GM18951 (cell line): ENCODE results near the gene CHAC1.
"Not testable (repeated sequence)": the region's sequence is repeated elsewhere in the genome, so short reads cannot be mapped to it uniquely, and the experiment has no call there.

ENCODE experiments used
- POLR2A ChIP-seq: IDR thresholded peaks from 4 replicates; pipeline ENCODE4 v1.6.1; 2011; ENCODE audit warnings: mild to moderate bottlenecking; ENCODE audit not compliant: insufficient read length, insufficient read depth; ENCODE audit errors: extremely low read depth
- in situ Hi-C: fragments of 300-500 bp; cut with MboI; formaldehyde crosslinking; loops from one replicate; pipeline ENCODE4 v1.12.0; 2022; ENCODE audit warnings: low sequenced_read_pairs, mixed read lengths, inconsistent platforms; ENCODE audit not compliant: unreplicated experiment

Gene CHAC1

DNA sequence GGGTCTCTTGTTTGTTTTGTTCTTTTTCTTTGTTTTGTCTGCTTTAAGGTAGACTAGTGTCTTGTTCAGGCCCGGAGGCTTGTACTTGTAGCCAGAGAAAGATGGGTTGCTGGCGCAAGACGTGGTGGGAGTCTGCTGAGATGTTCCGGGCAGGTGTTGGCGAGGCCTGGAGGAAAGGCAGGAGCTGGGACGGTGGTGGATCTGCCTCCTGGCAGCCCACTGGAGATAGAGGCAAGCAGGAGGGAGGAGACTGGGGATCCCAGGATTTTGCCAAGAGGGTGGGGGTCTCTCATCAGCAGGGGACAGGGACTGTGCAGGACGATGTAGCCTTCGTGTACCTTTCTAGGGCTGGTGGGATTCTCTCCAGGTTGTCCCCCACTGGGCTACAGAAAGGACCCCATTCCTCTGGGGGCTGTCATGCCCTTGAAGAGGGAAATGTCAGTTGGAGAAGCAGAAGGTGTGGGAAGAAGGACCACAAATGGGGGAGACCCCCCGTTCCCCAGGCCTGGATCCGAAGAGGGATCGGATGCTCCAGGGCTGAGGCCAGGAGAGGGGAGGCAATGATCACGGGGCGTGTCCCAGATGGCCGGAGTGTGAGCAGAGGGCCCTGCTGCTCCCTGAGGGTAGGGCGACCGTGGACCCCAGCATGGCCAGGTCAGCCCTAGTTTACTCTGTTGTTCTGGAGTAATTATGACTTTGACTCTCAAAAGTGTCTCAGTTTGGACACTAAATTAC is 7.0 kb downstream of the CHAC1 start:
- in situ Hi-C loops = no loop called here
- TF ChIP-seq POLR2A = no peak

DNA sequence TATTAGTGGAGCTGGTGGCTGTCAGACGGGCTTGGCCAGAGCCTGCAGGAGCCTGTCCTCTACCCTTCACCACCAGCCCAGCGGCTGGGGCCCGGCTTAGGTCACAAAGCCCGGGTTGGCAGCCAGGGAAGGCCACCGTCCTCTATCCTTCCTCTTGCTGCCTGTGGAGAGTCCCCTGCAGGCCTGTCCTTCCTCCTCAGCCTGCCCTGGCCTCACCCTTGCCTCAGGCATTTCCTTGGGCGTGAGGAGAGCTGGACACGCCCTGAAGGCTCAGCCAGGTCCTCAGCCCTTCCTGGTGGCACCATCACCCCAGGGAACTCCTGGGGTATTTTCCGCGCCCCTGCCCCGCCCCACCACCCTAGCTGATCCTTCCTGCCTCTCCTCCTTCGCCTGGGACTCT is 7.7 kb downstream of the CHAC1 start:
- TF ChIP-seq POLR2A = no peak

DNA sequence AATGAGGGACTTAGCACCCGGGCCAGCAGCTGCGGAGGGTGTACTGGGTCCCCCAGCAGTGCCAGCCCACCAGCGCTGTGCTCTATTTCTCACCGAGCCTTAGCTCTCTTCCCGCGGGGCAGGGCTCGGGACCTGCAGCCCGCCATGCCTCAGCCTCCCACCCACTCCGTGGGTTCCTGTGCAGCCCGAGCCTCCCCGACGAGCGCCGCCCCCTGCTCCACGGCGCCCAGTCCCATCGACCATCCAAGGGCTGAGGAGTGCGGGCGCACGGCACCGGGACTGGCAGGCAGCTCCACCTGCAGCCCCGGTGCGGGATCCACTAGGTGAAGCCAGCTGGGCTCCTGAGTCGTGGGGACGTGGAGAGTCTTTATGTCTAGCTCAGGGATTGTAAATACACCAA is 8.5 kb downstream of the CHAC1 start:
- in situ Hi-C loops = not testable (repeated sequence)

More for the DNA sequence above, 7.7 kb downstream of the CHAC1 start:
- in situ Hi-C loops = no loop called here

DNA sequence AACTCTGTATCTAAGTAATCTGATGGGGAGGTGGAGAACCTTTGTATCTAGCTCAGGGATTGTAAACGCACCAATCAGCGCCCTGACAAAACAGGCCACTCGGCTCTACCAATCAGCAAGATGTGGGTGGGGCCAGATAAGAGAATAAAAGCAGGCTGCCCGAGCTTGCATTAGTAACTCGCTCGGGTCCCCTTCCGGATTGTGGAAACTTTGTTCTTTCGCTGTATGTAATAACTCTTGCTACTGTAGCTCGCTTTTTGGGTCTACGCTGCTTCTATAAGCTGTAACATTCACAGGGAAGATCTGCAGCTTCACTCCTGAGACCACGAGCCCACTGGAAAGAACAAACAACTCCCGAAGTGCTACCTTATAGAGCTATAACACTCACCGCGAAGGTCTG is 9.0 kb downstream of the CHAC1 start:
- in situ Hi-C loops = not testable (repeated sequence)

DNA sequence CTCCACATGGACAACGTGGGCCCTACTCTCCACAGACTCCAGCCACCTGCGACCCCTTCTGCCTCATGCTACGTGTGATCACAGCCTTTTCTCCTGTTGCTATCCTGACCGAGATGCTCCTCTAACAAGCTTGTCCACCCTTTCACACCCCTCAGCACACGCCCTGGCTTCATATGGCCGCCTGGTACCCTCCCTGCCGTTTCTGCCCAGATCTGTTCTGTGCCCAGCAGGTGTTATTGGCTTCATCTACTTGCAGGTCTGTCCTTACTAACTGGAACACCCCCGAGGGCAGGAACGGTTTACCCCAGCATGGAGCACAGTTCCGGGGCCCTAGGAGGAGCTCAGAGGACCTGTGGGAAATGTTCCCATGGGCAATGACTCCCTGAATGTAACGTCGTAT is 9.9 kb downstream of the CHAC1 start:
- TF ChIP-seq POLR2A = no peak
- in situ Hi-C loops = no loop called here

DNA sequence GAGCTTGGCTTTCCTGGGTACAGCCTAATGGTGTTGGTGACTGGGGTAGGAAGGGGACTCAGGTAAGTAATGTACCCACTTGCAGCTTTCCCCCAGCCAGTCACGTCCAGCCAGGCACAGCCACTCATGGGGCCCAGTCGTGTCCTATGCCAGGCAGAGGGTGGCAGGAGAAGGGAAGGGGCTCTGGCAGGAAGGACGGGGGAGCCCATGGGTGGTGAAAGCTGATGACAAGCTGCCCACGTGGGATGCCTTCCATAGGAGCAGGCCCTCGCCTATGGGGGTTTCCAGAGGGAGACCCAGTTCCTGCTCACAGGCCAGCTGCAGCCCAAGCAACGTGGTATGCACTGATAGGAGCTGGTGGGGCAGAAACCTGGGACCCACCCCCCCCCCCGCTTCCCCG is 10.7 kb downstream of the CHAC1 start:
- no peak for TF ChIP-seq POLR2A
- in situ Hi-C loops = no loop called here

DNA sequence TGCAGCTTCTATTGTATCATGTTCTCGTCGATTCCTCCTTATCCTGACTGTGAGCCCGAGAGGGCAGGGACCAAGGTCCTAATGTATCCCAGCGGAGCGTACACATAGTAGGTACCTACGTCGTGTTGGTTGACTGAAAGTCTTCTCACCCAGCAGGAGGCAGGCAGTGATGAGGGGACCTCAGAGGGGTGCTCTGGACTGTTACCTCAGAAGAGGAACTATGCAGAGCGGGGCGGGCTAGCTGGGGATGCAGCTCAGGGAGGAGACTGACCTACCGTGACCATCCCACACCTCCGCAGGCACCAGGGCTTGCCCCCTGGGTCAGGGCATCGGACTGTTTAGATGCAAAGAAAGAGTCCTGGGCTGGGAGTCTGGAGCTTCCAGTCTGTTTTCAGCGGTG is 11.4 kb downstream of the CHAC1 start:
- no peak for TF ChIP-seq POLR2A
- in situ Hi-C loops = no loop called here

DNA sequence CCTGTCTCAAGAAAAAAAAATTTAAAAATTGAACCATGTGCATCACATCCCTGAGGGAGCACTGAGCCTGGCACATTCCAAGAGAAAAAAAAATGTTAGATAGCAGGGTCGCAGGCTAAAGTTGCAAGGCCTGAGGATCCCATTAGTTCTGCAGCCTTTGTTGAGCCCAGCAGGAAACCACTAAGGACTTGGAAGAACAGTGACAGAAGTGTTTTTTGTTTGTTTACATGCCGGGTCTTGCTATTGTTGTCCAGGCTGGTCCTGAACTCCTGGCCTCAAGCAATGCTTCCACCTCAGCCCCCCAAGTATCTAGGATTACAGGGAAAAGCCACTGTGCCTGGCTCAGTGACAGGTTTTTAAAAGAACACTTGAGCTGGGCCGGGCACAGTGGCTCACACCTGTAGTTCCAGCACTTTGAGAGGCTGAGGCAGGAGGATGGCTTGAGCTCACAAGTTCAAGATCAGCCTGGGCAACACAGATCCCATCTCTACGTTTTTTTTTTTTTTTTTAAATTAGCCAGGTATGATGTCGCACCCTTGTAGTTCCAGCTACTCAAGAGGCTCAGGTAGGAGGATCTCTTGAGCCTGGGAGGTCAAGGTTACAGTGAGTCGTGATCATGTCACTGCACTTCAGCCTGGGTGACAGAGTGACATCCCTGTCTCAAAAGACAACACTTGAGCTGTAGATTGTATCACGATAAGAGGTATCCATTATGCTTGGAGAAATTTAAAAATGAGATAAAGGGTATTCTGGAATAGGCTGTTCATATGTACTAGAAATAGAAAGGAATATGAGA is 15.2 kb downstream of the CHAC1 start:
- TF ChIP-seq POLR2A = no peak
- in situ Hi-C loops = no loop called here

DNA sequence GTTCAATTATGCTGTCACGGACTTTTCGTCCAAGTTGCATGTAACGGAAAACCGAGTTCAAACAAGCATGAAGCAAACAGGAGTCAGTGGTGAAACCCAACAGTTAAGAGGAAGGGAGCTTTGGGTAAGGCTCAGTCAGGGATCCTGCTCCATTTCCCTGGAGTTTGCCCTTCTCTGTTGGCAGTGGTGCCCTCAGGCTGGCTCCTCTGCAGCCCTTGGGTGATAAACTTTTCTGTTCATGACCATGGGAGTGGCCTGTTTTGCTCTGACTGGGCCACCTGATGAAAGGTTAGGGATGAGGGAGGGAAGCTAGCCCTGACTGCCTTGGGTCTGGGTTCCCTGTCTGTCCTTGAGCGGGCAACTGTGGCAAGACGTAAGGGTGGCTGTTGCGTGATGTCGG is 16.1 kb downstream of the CHAC1 start:
- no peak for TF ChIP-seq POLR2A
- in situ Hi-C loops = no loop called here

DNA sequence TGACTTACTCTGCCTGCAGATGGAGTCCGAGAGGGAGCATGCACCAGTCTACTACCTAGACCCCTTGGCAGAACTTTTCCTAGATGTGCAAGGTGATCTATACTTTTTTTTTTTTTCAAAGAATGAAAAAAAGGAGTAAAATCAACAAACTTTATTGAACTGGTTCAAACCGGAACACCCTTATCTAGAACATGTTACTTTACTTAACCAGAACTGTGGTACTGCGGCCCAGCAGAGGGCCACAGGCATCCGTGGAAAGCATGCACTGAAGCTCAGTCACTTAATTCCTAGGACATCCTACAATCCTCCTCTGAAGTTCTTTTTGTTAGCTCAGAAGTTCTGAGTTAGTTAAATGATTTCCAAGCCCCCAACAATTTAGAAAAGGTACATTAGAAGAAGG is 21.6 kb downstream of the CHAC1 start:
- in situ Hi-C loops = no loop called here
- TF ChIP-seq POLR2A = no peak

DNA sequence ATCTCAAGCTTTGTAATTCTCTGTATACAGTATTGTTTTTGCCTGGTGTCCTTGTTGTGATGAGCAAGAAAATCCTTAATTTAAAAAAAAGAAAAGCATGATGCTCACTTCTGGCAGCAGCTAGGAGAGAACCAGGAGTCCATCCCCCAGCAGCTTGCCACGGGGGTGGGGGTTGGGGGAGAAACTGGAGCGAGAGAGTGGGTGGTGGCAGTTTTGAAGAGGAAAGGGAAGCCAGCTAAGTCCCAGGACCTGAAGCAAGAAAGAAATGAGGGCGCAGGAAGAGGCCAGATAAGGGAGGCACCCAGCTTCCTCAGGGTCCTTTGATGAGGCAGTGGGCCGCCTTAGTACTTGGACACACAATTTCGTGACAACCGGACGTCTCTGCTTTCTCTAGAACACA is 23.5 kb downstream of the CHAC1 start:
- in situ Hi-C loops = no loop called here

DNA sequence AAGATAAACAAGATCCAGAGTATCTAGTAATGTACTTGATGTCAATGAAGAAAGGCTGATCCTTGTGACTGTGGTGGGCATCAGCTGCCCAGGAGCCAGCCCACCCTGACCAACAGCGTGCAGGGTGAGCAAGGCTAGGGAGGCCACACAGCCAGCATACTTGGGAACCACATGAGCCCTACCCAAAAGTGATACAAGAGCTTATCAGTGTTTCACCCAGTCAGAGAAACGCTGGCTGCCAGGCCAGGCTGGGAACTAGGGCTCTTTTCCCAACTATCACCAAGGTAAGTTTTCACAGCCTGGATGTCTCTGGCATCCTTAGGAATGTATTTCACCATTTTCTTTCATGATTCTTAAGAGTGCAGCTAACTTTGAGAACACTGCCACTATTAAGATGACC is 24.9 kb downstream of the CHAC1 start:
- no peak for TF ChIP-seq POLR2A
- in situ Hi-C loops = no loop called here

More for the DNA sequence above, 23.5 kb downstream of the CHAC1 start:
- TF ChIP-seq POLR2A = no peak

DNA sequence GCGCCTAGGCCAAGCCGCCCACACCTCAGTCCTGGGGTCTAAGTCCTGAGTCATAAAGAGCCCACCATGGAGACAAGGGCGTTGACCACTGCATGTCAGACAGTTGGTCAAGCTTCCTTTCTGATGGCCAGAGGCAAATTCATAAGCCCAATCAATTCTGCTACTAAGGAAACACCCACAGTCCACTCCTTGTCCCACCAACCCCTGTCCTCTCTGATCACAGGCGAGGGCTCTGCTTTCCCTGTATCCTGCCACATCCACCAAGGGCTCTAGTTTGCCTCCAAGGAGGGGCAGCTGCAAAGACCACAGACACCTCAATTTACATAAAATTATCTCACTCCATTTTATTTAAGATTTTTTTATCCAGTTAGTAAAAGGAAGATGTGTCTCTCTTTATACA is 25.3 kb downstream of the CHAC1 start:
- no peak for TF ChIP-seq POLR2A
- in situ Hi-C loops = no loop called here

DNA sequence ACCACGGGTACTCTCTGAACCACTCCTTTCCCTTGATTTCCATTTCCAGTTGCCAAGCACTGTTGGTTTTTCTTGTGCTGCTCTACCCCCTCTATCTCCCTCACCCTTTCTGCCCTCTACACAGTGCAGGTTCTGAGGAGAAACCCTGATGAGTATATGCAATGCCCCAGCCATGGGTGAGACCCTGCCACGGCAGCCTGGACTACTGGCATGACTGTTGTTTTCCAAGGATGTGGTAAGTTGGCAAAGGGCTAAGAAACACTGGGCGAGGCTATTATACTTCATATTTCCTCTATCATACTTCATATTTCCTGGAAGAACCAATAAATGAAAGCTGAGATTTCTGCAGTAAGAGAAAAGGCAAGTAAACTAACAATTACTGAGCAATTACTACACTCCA is 27.9 kb downstream of the CHAC1 start:
- in situ Hi-C loops = no loop called here
- no peak for TF ChIP-seq POLR2A
